Measurements from ENCODE around the gene ABI3BP.

GRCh38 chr3:100745617-100746016 lies 247.6 kb downstream of the ABI3BP start:
- TF ChIP-seq FOS (IDR thresholded peaks at IDR 0.05; ENCODE audit: borderline replicate concordance, extremely low read depth, insufficient read length) (no peak), RFX5 (IDR thresholded peaks at IDR 0.05; ENCODE audit: low read depth, low read length) (no peak), ZBED1 (IDR thresholded peaks at IDR 0.05; ENCODE audit: borderline replicate concordance) (no peak), POLR2A (IDR thresholded peaks at IDR 0.05; ENCODE audit: low read depth, low read length) (no peak), REST (IDR thresholded peaks at IDR 0.05; ENCODE audit: low read depth, low read length) (no peak), PML (IDR thresholded peaks at IDR 0.05; ENCODE audit: low read length) (no peak), USF1 (IDR thresholded peaks at IDR 0.05; ENCODE audit: borderline replicate concordance, extremely low read length, insufficient read depth, low read depth, low read length) (no peak), EZH2 (IDR thresholded peaks at IDR 0.05; ENCODE audit: borderline replicate concordance, control insufficient read depth, low read depth, low read length) (no peak), IRF3 (IDR thresholded peaks at IDR 0.05) (no peak), CHD1 (IDR thresholded peaks at IDR 0.05; ENCODE audit: low read depth, low read length) (no peak)
